ENCODE results near the gene SLC6A2.

The SLC6A2 gene

GRCh38 chr16:55672471-55672870 is 16.7 kb downstream of the SLC6A2 start:
- peak; percentile 64 for DNase-seq (ENCODE audit: low read depth)

GRCh38 chr16:55678161-55678821 is 22.5 kb downstream of the SLC6A2 start:
- DNase-seq (ENCODE audit: low read depth) = no peak

- no peak for DNase-seq (ENCODE audit: low read depth)
Measured at GRCh38 chr16:55682086-55682485, 26.3 kb downstream of the SLC6A2 start.

GRCh38 chr16:55685973-55686372 is 30.2 kb downstream of the SLC6A2 start:
- DNase-seq (ENCODE audit: low read depth) = no peak

- no peak for DNase-seq (ENCODE audit: low read depth)
Measured at GRCh38 chr16:55686671-55687070, 30.9 kb downstream of the SLC6A2 start.

- DNase-seq (ENCODE audit: low read depth) = no peak
Measured at GRCh38 chr16:55687802-55688201, 32.0 kb downstream of the SLC6A2 start.

- no peak for DNase-seq (ENCODE audit: low read depth)
Measured at GRCh38 chr16:55690841-55691240, 35.1 kb downstream of the SLC6A2 start.

GRCh38 chr16:55691771-55692170 is 36.0 kb downstream of the SLC6A2 start:
- no peak for DNase-seq (ENCODE audit: low read depth)

GRCh38 chr16:55695595-55695994 is 39.8 kb downstream of the SLC6A2 start:
- no peak for DNase-seq (ENCODE audit: low read depth)

- no peak for DNase-seq (ENCODE audit: low read depth)
Measured at GRCh38 chr16:55697867-55698266, 42.1 kb downstream of the SLC6A2 start.

GRCh38 chr16:55698331-55698730 is 42.5 kb downstream of the SLC6A2 start:
- DNase-seq (ENCODE audit: low read depth) = no peak

GRCh38 chr16:55698946-55699345 is 43.2 kb downstream of the SLC6A2 start:
- DNase-seq (ENCODE audit: low read depth) = no peak

GRCh38 chr16:55699616-55700015 is 43.8 kb downstream of the SLC6A2 start:
- no peak for DNase-seq (ENCODE audit: low read depth)

- DNase-seq (ENCODE audit: low read depth) = no peak
Measured at GRCh38 chr16:55700067-55700466, 44.3 kb downstream of the SLC6A2 start.

GRCh38 chr16:55700961-55701360 is 45.2 kb downstream of the SLC6A2 start:
- DNase-seq (ENCODE audit: low read depth) = peak; percentile 18

- peak; percentile 55 for DNase-seq (ENCODE audit: low read depth)
Measured at GRCh38 chr16:55701442-55702319, 45.9 kb downstream of the SLC6A2 start.

GRCh38 chr16:55703003-55704001 is 47.5 kb downstream of the SLC6A2 start:
- DNase-seq (ENCODE audit: low read depth) = peak; percentile 67

GRCh38 chr16:55706739-55707384 is 51.1 kb downstream of the SLC6A2 start:
- DNase-seq (ENCODE audit: low read depth) = no peak

GRCh38 chr16:55709801-55710200 is 54.0 kb downstream of the SLC6A2 start:
- no peak for DNase-seq (ENCODE audit: low read depth)

- DNase-seq (ENCODE audit: low read depth) = peak; percentile 7
Measured at GRCh38 chr16:55710466-55710865, 54.7 kb downstream of the SLC6A2 start.

Data from EH (cell line).